Measurements from ENCODE around the gene GALM. TPM values are rescaled to one million over a fixed set of nuclear protein-coding genes. Genes with fewer than 3 reads are reported as not detected.
A peak's percentile ranks its signal among the peaks of the same experiment; 100 is the strongest.

Gene GALM
- total and polyA plus RNA-seq, 2 of the 13 experiments (the other 11 are each of a cell fraction or from before 2014, with no cell fraction given) = 65.5 to 90.0 TPM

- TF ChIP-seq, protein P1, sequence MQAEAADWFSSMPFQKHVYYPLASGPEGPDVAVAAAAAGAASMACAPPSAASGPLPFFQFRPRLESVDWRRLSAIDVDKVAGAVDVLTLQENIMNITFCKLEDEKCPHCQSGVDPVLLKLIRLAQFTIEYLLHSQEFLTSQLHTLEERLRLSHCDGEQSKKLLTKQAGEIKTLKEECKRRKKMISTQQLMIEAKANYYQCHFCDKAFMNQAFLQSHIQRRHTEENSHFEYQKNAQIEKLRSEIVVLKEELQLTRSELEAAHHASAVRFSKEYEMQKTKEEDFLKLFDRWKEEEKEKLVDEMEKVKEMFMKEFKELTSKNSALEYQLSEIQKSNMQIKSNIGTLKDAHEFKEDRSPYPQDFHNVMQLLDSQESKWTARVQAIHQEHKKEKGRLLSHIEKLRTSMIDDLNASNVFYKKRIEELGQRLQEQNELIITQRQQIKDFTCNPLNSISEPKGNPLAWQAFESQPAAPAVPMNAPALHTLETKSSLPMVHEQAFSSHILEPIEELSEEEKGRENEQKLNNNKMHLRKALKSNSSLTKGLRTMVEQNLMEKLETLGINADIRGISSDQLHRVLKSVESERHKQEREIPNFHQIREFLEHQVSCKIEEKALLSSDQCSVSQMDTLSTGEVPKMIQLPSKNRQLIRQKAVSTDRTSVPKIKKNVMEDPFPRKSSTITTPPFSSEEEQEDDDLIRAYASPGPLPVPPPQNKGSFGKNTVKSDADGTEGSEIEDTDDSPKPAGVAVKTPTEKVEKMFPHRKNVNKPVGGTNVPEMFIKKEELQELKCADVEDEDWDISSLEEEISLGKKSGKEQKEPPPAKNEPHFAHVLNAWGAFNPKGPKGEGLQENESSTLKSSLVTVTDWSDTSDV (CRISPR knock-in tag; IDR thresholded peaks at IDR 0.05) = peak; percentile 91; the same call in 1 of the 2 replicates
- TF ChIP-seq, protein P2, sequence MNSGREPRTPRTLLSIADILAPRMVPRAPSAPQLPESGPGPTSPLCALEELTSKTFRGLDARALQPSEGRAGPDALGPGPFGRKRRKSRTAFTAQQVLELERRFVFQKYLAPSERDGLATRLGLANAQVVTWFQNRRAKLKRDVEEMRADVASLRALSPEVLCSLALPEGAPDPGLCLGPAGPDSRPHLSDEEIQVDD (CRISPR knock-in tag; IDR thresholded peaks at IDR 0.05; ENCODE audit: borderline replicate concordance) = 0 out of 2 replicates have a peak, but pooled peaks have one; percentile 31
- no peak for TF ChIP-seq SETDB1 (CRISPR knock-in tag; IDR thresholded peaks at IDR 0.05; ENCODE audit: borderline replicate concordance)
- TF ChIP-seq HDAC2 (CRISPR knock-in tag; IDR thresholded peaks at IDR 0.05) = peak; percentile 40; the same call in 1 of the 2 replicates
- peak; percentile 95 for TF ChIP-seq ZFX (CRISPR knock-in tag; IDR thresholded peaks at IDR 0.05; ENCODE audit: low read depth)
- no peak for TF ChIP-seq MAF1 (CRISPR knock-in tag; IDR thresholded peaks at IDR 0.05; ENCODE audit: borderline replicate concordance)
- no peak; the same call in 1 of the 2 replicates for TF ChIP-seq ZNF260 (CRISPR knock-in tag; IDR thresholded peaks at IDR 0.05; ENCODE audit: borderline replicate concordance, low read depth)
- 0 out of 2 replicates have a peak, but pooled peaks have one; percentile 30 for TF ChIP-seq JUND (CRISPR knock-in tag; IDR thresholded peaks at IDR 0.05)
- no peak for TF ChIP-seq ZFP36L2 (CRISPR knock-in tag; IDR thresholded peaks at IDR 0.05)
- TF ChIP-seq ZFP91 (CRISPR knock-in tag; IDR thresholded peaks at IDR 0.05; ENCODE audit: borderline replicate concordance) = peak; percentile 96
- TF ChIP-seq ZNF672 (CRISPR knock-in tag; IDR thresholded peaks at IDR 0.05) = no peak
- 0 out of 2 replicates have a peak, but pooled peaks have one; percentile 41 for TF ChIP-seq ZNF224 (CRISPR knock-in tag; IDR thresholded peaks at IDR 0.05)
- TF ChIP-seq ZFP90 (CRISPR knock-in tag; IDR thresholded peaks at IDR 0.05; ENCODE audit: borderline replicate concordance) = no peak; the same call in 1 of the 2 replicates
- TF ChIP-seq DBP (CRISPR knock-in tag; IDR thresholded peaks at IDR 0.05; ENCODE audit: not compliant biosample characterization) = no peak
- peak; percentile 21; the same call in 1 of the 2 replicates for TF ChIP-seq ZNF644 (CRISPR knock-in tag; IDR thresholded peaks at IDR 0.05; ENCODE audit: low read depth)
- no peak for TF ChIP-seq ZFP62 (CRISPR knock-in tag; IDR thresholded peaks at IDR 0.05)
- TF ChIP-seq SMARCE1 (IDR thresholded peaks at IDR 0.05; ENCODE audit: borderline replicate concordance) = no peak
- TF ChIP-seq CERS6 (CRISPR knock-in tag; IDR thresholded peaks at IDR 0.05) = no peak
- TF ChIP-seq AGO1 (IDR thresholded peaks at IDR 0.05; ENCODE audit: low read depth, low read length, poor library complexity, severe bottlenecking) = no peak
- no peak for TF ChIP-seq SSRP1 (CRISPR knock-in tag; IDR thresholded peaks at IDR 0.05)
- peak; percentile 49 for TF ChIP-seq JARID2 (CRISPR knock-in tag; IDR thresholded peaks at IDR 0.05; ENCODE audit: insufficient replicate concordance)
- no peak; the same call in 1 of the 2 replicates for TF ChIP-seq ZNF253 (CRISPR knock-in tag; IDR thresholded peaks at IDR 0.05; ENCODE audit: borderline replicate concordance)
- TF ChIP-seq SMAD9 (CRISPR knock-in tag; IDR thresholded peaks at IDR 0.05) = 0 out of 2 replicates have a peak, but pooled peaks have one; percentile 16
These were observed at the start of gene GALM (continued) for GRCh38 chr2:38665854-38666555.

Measured in HepG2 (cell line).